ENCODE data around the gene XPO1.
"Not testable (repeated sequence)": the region's sequence is repeated elsewhere in the genome, so short reads cannot be mapped to it uniquely, and the experiment has no call there.

XPO1 gene

GRCh38 chr2:61510674-61511671 lies 27.2 kb downstream of the XPO1 start:
- no peak overlapping the region for H3K27ac Mint-ChIP-seq
- H3K36me3 Mint-ChIP-seq (ENCODE audit: low read depth) = peaks cover 52% of the 10 kb centered on the region
- no peaks in the 10 kb centered on the region for H3K9me3 Mint-ChIP-seq

GRCh38 chr2:61504949-61505348 lies 33.2 kb downstream of the XPO1 start:
- Mint-ChIP-seq H3K27me3 (ENCODE audit: low read depth) (no peaks in the 10 kb centered on the region), H3K4me1 (ENCODE audit: low read depth) (peaks cover 2% of the 10 kb centered on the region), H3K4me3 (no peak overlapping the region), H3K36me3 (ENCODE audit: low read depth) (peaks cover 31% of the 10 kb centered on the region), H3K9me3 (no peaks in the 10 kb centered on the region), H3K27ac (no peak overlapping the region)
- no peak for DNase-seq (ENCODE audit: low spot score)

More at GRCh38 chr2:61510674-61511671, 27.2 kb downstream of the XPO1 start:
- Mint-ChIP-seq H3K27me3 (ENCODE audit: low read depth) (no peaks in the 10 kb centered on the region), H3K4me1 (ENCODE audit: low read depth) (peaks cover 5% of the 10 kb centered on the region), H3K4me3 (no peak overlapping the region)
- DNase-seq (ENCODE audit: low spot score) = no peak

GRCh38 chr2:61499060-61499459 lies 39.1 kb downstream of the XPO1 start:
- H3K9me3 Mint-ChIP-seq = no peaks in the 10 kb centered on the region
- no peaks in the 10 kb centered on the region for H3K27me3 Mint-ChIP-seq (ENCODE audit: low read depth)
- H3K27ac Mint-ChIP-seq = no peak overlapping the region
- H3K4me1 Mint-ChIP-seq (ENCODE audit: low read depth) = peaks cover 8% of the 10 kb centered on the region
- DNase-seq (ENCODE audit: low spot score) = no peak
- peaks cover 47% of the 10 kb centered on the region for H3K36me3 Mint-ChIP-seq (ENCODE audit: low read depth)
- H3K4me3 Mint-ChIP-seq = no peak overlapping the region

GRCh38 chr2:61493523-61493942 lies 44.6 kb downstream of the XPO1 start:
- H3K9me3 Mint-ChIP-seq = no peaks in the 10 kb centered on the region
- H3K4me1 Mint-ChIP-seq (ENCODE audit: low read depth) = peaks cover 17% of the 10 kb centered on the region
- H3K4me3 Mint-ChIP-seq = peak overlapping the region; percentile 40
- H3K27ac Mint-ChIP-seq = peak overlapping the region; percentile 8
- no peak for DNase-seq (ENCODE audit: low spot score)
- no peaks in the 10 kb centered on the region for H3K27me3 Mint-ChIP-seq (ENCODE audit: low read depth)
- H3K36me3 Mint-ChIP-seq (ENCODE audit: low read depth) = peaks cover 59% of the 10 kb centered on the region

GRCh38 chr2:61492476-61492875 lies 45.7 kb downstream of the XPO1 start:
- Mint-ChIP-seq H3K4me1 (ENCODE audit: low read depth) (peaks cover 17% of the 10 kb centered on the region), H3K36me3 (ENCODE audit: low read depth) (peaks cover 64% of the 10 kb centered on the region), H3K27me3 (ENCODE audit: low read depth) (no peaks in the 10 kb centered on the region), H3K27ac (no peak overlapping the region), H3K9me3 (no peaks in the 10 kb centered on the region), H3K4me3 (no peak overlapping the region)
- DNase-seq (ENCODE audit: low spot score) = no peak

- peaks cover 71% of the 10 kb centered on the region for H3K36me3 Mint-ChIP-seq (ENCODE audit: low read depth)
- no peaks in the 10 kb centered on the region for H3K9me3 Mint-ChIP-seq
- no peaks in the 10 kb centered on the region for H3K4me1 Mint-ChIP-seq (ENCODE audit: low read depth)
- H3K27ac Mint-ChIP-seq = no peak overlapping the region
- H3K27me3 Mint-ChIP-seq (ENCODE audit: low read depth) = no peaks in the 10 kb centered on the region
- no peak for DNase-seq (ENCODE audit: low spot score)
- H3K4me3 Mint-ChIP-seq = no peak overlapping the region
These were observed 52.9 kb downstream of the XPO1 start for GRCh38 chr2:61485281-61485680.

- H3K36me3 Mint-ChIP-seq (ENCODE audit: low read depth) = peaks cover 41% of the 10 kb centered on the region
- H3K27ac Mint-ChIP-seq = no peak overlapping the region
- DNase-seq (ENCODE audit: low spot score) = no peak
- no peaks in the 10 kb centered on the region for H3K9me3 Mint-ChIP-seq
- no peak overlapping the region for H3K4me3 Mint-ChIP-seq
- H3K4me1 Mint-ChIP-seq (ENCODE audit: low read depth) = peaks cover 3% of the 10 kb centered on the region
- H3K27me3 Mint-ChIP-seq (ENCODE audit: low read depth) = no peaks in the 10 kb centered on the region
These were observed 60.1 kb downstream of the XPO1 start for GRCh38 chr2:61478086-61478485.

GRCh38 chr2:61476929-61477589 lies 61.1 kb downstream of the XPO1 start:
- H3K4me1 Mint-ChIP-seq (ENCODE audit: low read depth); DNase-seq (ENCODE audit: low spot score); H3K27me3 Mint-ChIP-seq (ENCODE audit: low read depth); H3K27ac Mint-ChIP-seq; H3K4me3 Mint-ChIP-seq; H3K9me3 Mint-ChIP-seq: not testable (repeated sequence)
- H3K36me3 Mint-ChIP-seq (ENCODE audit: low read depth) = peaks cover 39% of the 10 kb centered on the region

- Mint-ChIP-seq H3K27me3 (ENCODE audit: low read depth) (no peaks in the 10 kb centered on the region), H3K4me3 (peak overlapping the region; percentile 88), H3K4me1 (ENCODE audit: low read depth) (peaks cover 21% of the 10 kb centered on the region), H3K36me3 (ENCODE audit: low read depth) (peaks cover 26% of the 10 kb centered on the region), H3K27ac (peak overlapping the region; percentile 92), H3K9me3 (no peaks in the 10 kb centered on the region)
- peak; percentile 8 for DNase-seq (ENCODE audit: low spot score)
These were observed 66.0 kb downstream of the XPO1 start for GRCh38 chr2:61471905-61472805.

GRCh38 chr2:61470965-61471904 lies 66.9 kb downstream of the XPO1 start, which contains the start of gene USP34:
USP34 (minus strand) TSS chr2:61471087; CDS start chr2:61470692, 395 bp downstream.
- H3K4me3 Mint-ChIP-seq = peak within 1 kb of the TSS; percentile 91
- H3K36me3 Mint-ChIP-seq (ENCODE audit: low read depth) = peaks cover 21% of the 10 kb centered on the region
- H3K27me3 Mint-ChIP-seq (ENCODE audit: low read depth) = no peaks in the 10 kb centered on the region
- H3K4me1 Mint-ChIP-seq (ENCODE audit: low read depth) = peaks cover 21% of the 10 kb centered on the region
- peak; percentile 88 for DNase-seq (ENCODE audit: low spot score)
- peak within 1 kb of the TSS; percentile 96 for H3K27ac Mint-ChIP-seq
- H3K9me3 Mint-ChIP-seq = no peaks in the 10 kb centered on the region

- peaks cover 21% of the 10 kb centered on the region for H3K36me3 Mint-ChIP-seq (ENCODE audit: low read depth)
- H3K27ac Mint-ChIP-seq = peak overlapping the region; percentile 96
- H3K4me1 Mint-ChIP-seq (ENCODE audit: low read depth) = peaks cover 23% of the 10 kb centered on the region
- peak overlapping the region; percentile 91 for H3K4me3 Mint-ChIP-seq
- no peaks in the 10 kb centered on the region for H3K27me3 Mint-ChIP-seq (ENCODE audit: low read depth)
- no peaks in the 10 kb centered on the region for H3K9me3 Mint-ChIP-seq
- DNase-seq (ENCODE audit: low spot score) = peak; percentile 63
These were observed 67.8 kb downstream of the XPO1 start for GRCh38 chr2:61470122-61470951.
